B cell (primary cell): ENCODE measurements around the gene FOXN3. TPM values are rescaled to one million over a fixed set of nuclear protein-coding genes. Genes with fewer than 3 reads are reported as not detected.

Experiments
- ATAC-seq: fragments of 200-7000 bp; cut with Tn5 transposase; one replicate; pipeline ENCODE4 v1.10.0; 2021; ENCODE audit warnings: low read depth, mild to moderate bottlenecking, moderate number of reproducible peaks, moderate library complexity
- CTCF ChIA-PET: fragments of 350-600 bp; sonication (Branson Sonifier 250); formaldehyde crosslinking; loops from one replicate; lab custom pipeline; 2021; ENCODE audit warnings: antibody characterized with exemption, inconsistent platforms; lab: Charles Lee
- POLR2A ChIA-PET: fragments of 350-600 bp; sonication (Branson Sonifier 250); formaldehyde crosslinking; loops from one replicate; lab custom pipeline; 2021; ENCODE audit warnings: antibody characterized with exemption; lab: Charles Lee
- DNase-seq: peaks from one replicate; pipeline ENCODE4 v3.0.0; 2013
- H2AFZ ChIP-seq: 2 replicates; pipeline ENCODE4 v1.6.1; 2012; ENCODE audit warnings: mild to moderate bottlenecking, low read depth, low read length; ENCODE audit not compliant: insufficient read depth, poor library complexity, severe bottlenecking
- H3K27ac ChIP-seq, 2 donors: 1 replicate in 1 of 2; 2 replicates in 1 of 2; pipeline ENCODE4 v1.5.1; 2012 to 2013; ENCODE audit warnings: low read length in 2 of 2, mild to moderate bottlenecking in 2 of 2, moderate library complexity in 1 of 2
- H3K27me3 ChIP-seq, 4 experiments: fragments of 200-600 bp in 1 of 4; sonication (generic) in 1 of 4; replicated peaks in 1 of 4; 1 replicate in 2 of 4; 2 replicates in 2 of 4; pipeline versions ENCODE4 v1.6.1 to v1.7.0; 2013 to 2016; ENCODE audit warnings: low read length in 3 of 4, mild to moderate bottlenecking in 2 of 4, mixed read lengths in 1 of 4, moderate library complexity in 1 of 4; ENCODE audit not compliant: insufficient read depth in 4 of 4, control insufficient read depth in 3 of 4; ENCODE audit errors: control extremely low read depth in 1 of 4
- H3K36me3 ChIP-seq, 2 experiments: replicated peaks in 1 of 2; 1 replicate in 1 of 2; 2 replicates in 1 of 2; pipeline versions ENCODE4 v1.6.1 to v1.7.1; 2013; ENCODE audit warnings: low read length in 1 of 2; ENCODE audit not compliant: insufficient read depth in 2 of 2, control insufficient read depth in 1 of 2; ENCODE audit errors: control extremely low read depth in 1 of 2, extremely low read depth in 1 of 2
- H3K4me1 ChIP-seq, 2 donors: fragments of 200-600 bp in 1 of 2; sonication (generic) in 1 of 2; 1 replicate in 1 of 2; 2 replicates in 1 of 2; pipeline versions ENCODE4 v1.5.1 to v1.6.1; 2013 to 2017; ENCODE audit warnings: low read length in 2 of 2; ENCODE audit not compliant: control insufficient read depth in 2 of 2, insufficient read depth in 2 of 2
- H3K4me2 ChIP-seq: replicated peaks from 2 replicates; pipeline ENCODE3; 2012; ENCODE audit warnings: mild to moderate bottlenecking, low read depth, low read length; ENCODE audit not compliant: poor library complexity, severe bottlenecking
- H3K4me3 ChIP-seq, 5 experiments: fragments of 200-600 bp in 1 of 5; sonication (generic) in 1 of 5; 1 replicate in 3 of 5; 2 replicates in 2 of 5; pipeline versions ENCODE4 v1.5.1 to v1.7.0; 2011 to 2016; ENCODE audit warnings: low read length in 4 of 5, mild to moderate bottlenecking in 4 of 5, low read depth in 2 of 5, control low read depth in 1 of 5, moderate library complexity in 1 of 5; ENCODE audit not compliant: insufficient read depth in 1 of 5; ENCODE audit errors: control extremely low read depth in 1 of 5, extremely low read depth in 1 of 5
- H3K79me2 ChIP-seq: fragments of 200-600 bp; sonication (generic); one replicate; pipeline ENCODE4 v1.6.0; 2016; ENCODE audit warnings: low read length; ENCODE audit not compliant: control insufficient read depth, insufficient read depth
- H3K9ac ChIP-seq: fragments of 200-600 bp; sonication (generic); 2 replicates; pipeline ENCODE4 v1.6.1; 2017; ENCODE audit warnings: mild to moderate bottlenecking, low read length, moderate library complexity
- H3K9me3 ChIP-seq, 3 donors: one replicate each; pipeline versions ENCODE4 v1.6.1 to v1.7.1; 2013; ENCODE audit warnings: low read length in 2 of 3; ENCODE audit not compliant: control insufficient read depth in 2 of 3, insufficient read depth in 1 of 3; ENCODE audit errors: control extremely low read depth in 1 of 3
- H4K20me1 ChIP-seq: 2 replicates; pipeline ENCODE4 v1.6.0; 2012; ENCODE audit warnings: mild to moderate bottlenecking, low read length; ENCODE audit not compliant: insufficient read depth, control insufficient read depth, poor library complexity, severe bottlenecking
- H3K27ac Mint-ChIP-seq: one replicate; pipeline ENCODE4 v1.8.0; 2021; ENCODE audit warnings: mixed read lengths
- H3K27me3 Mint-ChIP-seq: one replicate; pipeline ENCODE4 v1.8.0; 2021; ENCODE audit warnings: mixed read lengths
- H3K4me1 Mint-ChIP-seq: one replicate; pipeline ENCODE4 v1.8.0; 2021; ENCODE audit warnings: mixed read lengths
- H3K4me3 Mint-ChIP-seq: one replicate; pipeline ENCODE4 v1.8.0; 2021; ENCODE audit warnings: mixed read lengths
- H3K9me3 Mint-ChIP-seq: one replicate; pipeline ENCODE4 v1.8.0; 2022; ENCODE audit warnings: mixed read lengths; ENCODE audit not compliant: insufficient read depth
- EZH2 ChIP-seq: IDR thresholded peaks from 2 replicates; pipeline ENCODE4 v1.6.1; 2012; ENCODE audit warnings: borderline replicate concordance, low read depth, mild to moderate bottlenecking, moderate library complexity, low read length; ENCODE audit not compliant: insufficient read depth, poor library complexity, severe bottlenecking
- WGBS: methylation state at CpG from one replicate; pipeline ENCODE4 v1.1.5; 2013; ENCODE audit warnings: missing lambda C conversion rate; ENCODE audit not compliant: insufficient coverage; 5-methylcytosine and 5-hydroxymethylcytosine counted together
- intact Hi-C: fragments of 100-400 bp; cut with micrococcal nuclease; formaldehyde crosslinking; loops from one replicate; pipeline ENCODE4 v1.10.0; 2022
- polyA plus RNA-seq: library from polyadenylated mRNA; depleted of rRNA; stranded (reverse); fragments of >200 nt; gene quantifications from 2 replicates; pipeline ENCODE4 v1.2.3, GENCODE V29; 2012
- total RNA-seq, 2 donors: library from RNA; stranded (reverse); fragments of 120-200 nt in 1 of 2; gene quantifications; 1 replicate in 1 of 2; 2 replicates in 1 of 2; pipeline versions ENCODE4 v1.2.3 to v1.2.4, GENCODE V29; 2013 to 2022
- TF ChIP-seq, protein P1 (sequence below): fragments of 200-600 bp; IDR thresholded peaks from one replicate; pipeline ENCODE4 v1.8.0; 2022; ENCODE audit warnings: antibody characterized with exemption, mild to moderate bottlenecking

Gene FOXN3
- total and polyA plus RNA-seq, 2 donors (not counting 1 experiment from before 2014, with no cell fraction given) = 80.6 to 98.2 TPM

DNA sequence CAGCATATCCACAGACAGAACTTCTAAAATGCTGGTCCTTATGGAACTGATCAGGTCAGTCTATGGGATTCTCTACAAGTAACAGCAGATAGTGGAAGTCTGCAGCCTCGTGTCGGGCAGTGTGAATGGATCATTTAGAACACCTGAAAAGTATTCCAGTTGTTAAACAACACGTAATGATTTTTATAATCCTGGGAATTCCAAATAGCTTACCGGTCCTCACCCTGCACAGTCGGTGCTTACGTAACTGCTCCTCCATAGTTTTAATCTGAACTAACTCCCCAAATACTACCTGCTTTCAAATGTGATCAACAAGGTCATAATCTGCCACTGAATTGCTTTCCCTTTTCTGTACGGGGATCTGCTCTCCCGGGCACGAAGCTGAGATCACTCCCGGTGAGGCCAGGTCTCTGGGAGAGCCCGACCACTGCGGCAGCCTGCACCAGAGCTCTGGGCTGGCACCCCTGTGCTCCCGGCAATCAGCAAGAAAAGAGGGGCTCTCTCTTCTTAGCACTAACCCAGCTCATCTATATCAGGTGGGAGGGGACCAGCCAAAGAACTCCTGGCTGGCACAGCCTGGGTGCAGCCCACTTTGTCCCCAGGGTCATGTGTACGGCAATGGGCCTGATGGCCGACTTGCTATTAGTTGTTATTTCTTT, 157.0 kb downstream of the FOXN3 start:
- Mint-ChIP-seq H3K9me3 (no peaks in the 10 kb centered on the region), H3K27ac (no peak overlapping the region), H3K27me3 (no peaks in the 10 kb centered on the region), H3K4me1 (peaks cover 39% of the 10 kb centered on the region), H3K4me3 (no peak overlapping the region)
- DNase-seq = no peak
- peaks cover 19 to 24% of the 10 kb centered on the region in 2 donors for H3K4me1 ChIP-seq
- no peaks in the 10 kb centered on the region for H3K27me3 ChIP-seq
- no peak overlapping the region for H2AFZ ChIP-seq
- peaks cover 0 to 18% of the 10 kb centered on the region in 2 experiments for H3K36me3 ChIP-seq
- H3K4me3 ChIP-seq = no peak overlapping the region
- intact Hi-C loops = no loop called here
- H3K9me3 ChIP-seq = no peaks in the 10 kb centered on the region
- 87% methylated on average over 11 of the region's 15 CpGs for WGBS
- TF ChIP-seq, protein P1, sequence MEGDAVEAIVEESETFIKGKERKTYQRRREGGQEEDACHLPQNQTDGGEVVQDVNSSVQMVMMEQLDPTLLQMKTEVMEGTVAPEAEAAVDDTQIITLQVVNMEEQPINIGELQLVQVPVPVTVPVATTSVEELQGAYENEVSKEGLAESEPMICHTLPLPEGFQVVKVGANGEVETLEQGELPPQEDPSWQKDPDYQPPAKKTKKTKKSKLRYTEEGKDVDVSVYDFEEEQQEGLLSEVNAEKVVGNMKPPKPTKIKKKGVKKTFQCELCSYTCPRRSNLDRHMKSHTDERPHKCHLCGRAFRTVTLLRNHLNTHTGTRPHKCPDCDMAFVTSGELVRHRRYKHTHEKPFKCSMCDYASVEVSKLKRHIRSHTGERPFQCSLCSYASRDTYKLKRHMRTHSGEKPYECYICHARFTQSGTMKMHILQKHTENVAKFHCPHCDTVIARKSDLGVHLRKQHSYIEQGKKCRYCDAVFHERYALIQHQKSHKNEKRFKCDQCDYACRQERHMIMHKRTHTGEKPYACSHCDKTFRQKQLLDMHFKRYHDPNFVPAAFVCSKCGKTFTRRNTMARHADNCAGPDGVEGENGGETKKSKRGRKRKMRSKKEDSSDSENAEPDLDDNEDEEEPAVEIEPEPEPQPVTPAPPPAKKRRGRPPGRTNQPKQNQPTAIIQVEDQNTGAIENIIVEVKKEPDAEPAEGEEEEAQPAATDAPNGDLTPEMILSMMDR = no peak
- TF ChIP-seq EZH2 = no peak
- H3K27ac ChIP-seq = no peak overlapping the region
- H3K79me2 ChIP-seq = peaks cover 98% of the 10 kb centered on the region
- ChIA-PET CTCF (interaction anchor here (0.9 kb wide), 1 partner anchor 18 kb away, joined by 3 read pairs; no protein-coding TSS in a partner anchor), POLR2A (interaction anchor here (1.1 kb wide), 1 partner anchor 16 kb away, joined by 3 read pairs; no protein-coding TSS in a partner anchor)
- H3K9ac ChIP-seq = no peak overlapping the region
- ATAC-seq = no peak
- H4K20me1 ChIP-seq = peaks cover 21% of the 10 kb centered on the region
- H3K4me2 ChIP-seq = no peak overlapping the region

DNA sequence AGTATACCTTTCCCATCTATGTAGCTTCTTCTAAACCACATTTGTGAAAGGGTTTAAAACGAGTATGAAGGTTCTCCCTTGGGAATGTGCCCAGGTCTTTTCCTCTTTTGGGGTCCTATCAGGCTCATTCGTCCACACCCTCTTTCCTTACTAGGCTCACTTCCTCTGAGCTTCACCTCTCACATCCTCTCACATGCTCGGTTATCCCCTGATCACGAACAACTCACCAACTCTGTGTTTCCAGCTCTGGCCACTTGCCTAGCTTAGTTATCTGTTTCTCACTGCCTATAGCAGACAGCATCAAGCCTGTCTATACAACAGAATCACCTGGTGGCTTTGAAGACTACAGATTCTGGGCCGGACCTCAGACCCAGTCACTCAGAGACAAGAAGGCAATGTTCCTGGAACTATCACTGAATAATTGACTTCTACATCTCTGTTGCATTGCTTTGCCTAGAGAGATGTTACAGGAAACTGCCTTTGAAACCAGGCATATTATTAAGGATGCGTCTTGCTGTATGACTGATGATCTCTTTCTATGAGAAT, 158.2 kb downstream of the FOXN3 start:
- H3K27ac ChIP-seq = peak overlapping the region in 1 of 2 donors; percentile 15
- H4K20me1 ChIP-seq = peaks cover 31% of the 10 kb centered on the region
- 29% methylated on average over 5 of the region's 6 CpGs for WGBS
- intact Hi-C loops = no loop called here
- H3K4me1 ChIP-seq = peaks cover 10 to 12% of the 10 kb centered on the region in 2 donors
- POLR2A ChIA-PET = interaction anchor here (0.5 kb wide), 1 partner anchor 66 kb away, joined by 3 read pairs; no protein-coding TSS in a partner anchor
- H2AFZ ChIP-seq = no peak overlapping the region
- peak overlapping the region; percentile 6 for H3K9ac ChIP-seq
- peak; percentile 60 for ATAC-seq
- H3K27ac Mint-ChIP-seq = peak overlapping the region; percentile 79
- no peaks in the 10 kb centered on the region for H3K9me3 Mint-ChIP-seq
- peaks cover 0 to 18% of the 10 kb centered on the region in 2 experiments for H3K36me3 ChIP-seq
- peaks cover 96% of the 10 kb centered on the region for H3K79me2 ChIP-seq
- H3K4me2 ChIP-seq = peak overlapping the region; percentile 31
- no peaks in the 10 kb centered on the region for H3K9me3 ChIP-seq
- no peaks in the 10 kb centered on the region for H3K27me3 ChIP-seq
- no peak overlapping the region for H3K4me3 ChIP-seq
- no peak for TF ChIP-seq EZH2
- TF ChIP-seq, protein P1 = no peak
- H3K4me3 Mint-ChIP-seq = peak overlapping the region; percentile 3
- peak; percentile 62 for DNase-seq
- H3K4me1 Mint-ChIP-seq = peaks cover 29% of the 10 kb centered on the region
- no peaks in the 10 kb centered on the region for H3K27me3 Mint-ChIP-seq
- CTCF ChIA-PET = interaction anchor here (1.2 kb wide), 1 partner anchor 16 kb away, joined by 6 read pairs; no protein-coding TSS in a partner anchor
